SK-N-SH treated with all-trans-retinoic acid at 6 μM for 48 hours (cell line): Measurements from ENCODE around the gene OR5K3.

Experiments used
- ATAC-seq: fragments of 200-7000 bp; cut with Tn5 transposase; 3 replicates; pipeline ENCODE4 v1.9.1; 2020; ENCODE audit warnings: mild to moderate bottlenecking, moderate library complexity
- ARNTL ChIP-seq: fragments of 450-650 bp; formaldehyde crosslinking; IDR thresholded peaks from 2 replicates; pipeline ENCODE4 v1.5.0; 2020; ENCODE audit warnings: low read depth, mild to moderate bottlenecking, moderate library complexity, borderline replicate concordance
- BACH2 ChIP-seq: fragments of 250-450 bp; sonication (Bioruptor Pico); IDR thresholded peaks from 2 replicates; pipeline ENCODE4 v1.9.0; 2021; ENCODE audit warnings: mild to moderate bottlenecking, borderline replicate concordance
- CSDC2 ChIP-seq: fragments of 250-450 bp; sonication (Bioruptor Pico); IDR thresholded peaks from 2 replicates; pipeline ENCODE4 v1.5.0; 2020; ENCODE audit warnings: mild to moderate bottlenecking, moderate library complexity
- ESRRG ChIP-seq: fragments of 250-450 bp; sonication (Bioruptor Pico); IDR thresholded peaks from 2 replicates; pipeline ENCODE4 v1.6.1; 2021; ENCODE audit warnings: mild to moderate bottlenecking
- GLIS3 ChIP-seq: fragments of 250-450 bp; sonication (Bioruptor Pico); IDR thresholded peaks from 2 replicates; pipeline ENCODE4 v1.5.0; 2020; ENCODE audit warnings: mild to moderate bottlenecking, moderate library complexity
- ISL1 ChIP-seq: fragments of 250-450 bp; sonication (Bioruptor Pico); IDR thresholded peaks from 2 replicates; pipeline ENCODE4 v2.1.2; 2022; ENCODE audit warnings: mild to moderate bottlenecking, moderate library complexity
- OSR1 ChIP-seq: fragments of 250-450 bp; sonication (Bioruptor Pico); IDR thresholded peaks from 2 replicates; pipeline ENCODE4 v1.8.0; 2022; ENCODE audit warnings: moderate library complexity, mild to moderate bottlenecking, inconsistent platforms
- PPARA ChIP-seq: fragments of 250-450 bp; sonication (Bioruptor Pico); IDR thresholded peaks from 2 replicates; pipeline ENCODE4 v1.5.0; 2020; ENCODE audit warnings: mild to moderate bottlenecking, borderline replicate concordance
- RARB ChIP-seq: fragments of 250-450 bp; sonication (Bioruptor Pico); IDR thresholded peaks from 2 replicates; pipeline ENCODE4 v1.8.0; 2021; ENCODE audit warnings: mild to moderate bottlenecking, moderate library complexity
- SNAI2 ChIP-seq: fragments of 250-450 bp; sonication (Bioruptor Pico); IDR thresholded peaks from 2 replicates; pipeline ENCODE4 v1.5.0; 2020; ENCODE audit warnings: mild to moderate bottlenecking, moderate library complexity
- TCF4 ChIP-seq: fragments of 250-450 bp; sonication (Bioruptor Pico); IDR thresholded peaks from 2 replicates; pipeline ENCODE4 v1.8.0; 2021; ENCODE audit warnings: mild to moderate bottlenecking, moderate library complexity, borderline replicate concordance
- TOX ChIP-seq: fragments of 250-450 bp; sonication (Bioruptor Pico); IDR thresholded peaks from 2 replicates; pipeline ENCODE4 v1.8.0; 2021; ENCODE audit warnings: mild to moderate bottlenecking, moderate library complexity, borderline replicate concordance
- ZC3H10 ChIP-seq: fragments of 250-450 bp; sonication (Bioruptor Pico); IDR thresholded peaks from 2 replicates; pipeline ENCODE4 v1.5.1; 2021; ENCODE audit warnings: mild to moderate bottlenecking, moderate library complexity
- ZFP3 ChIP-seq: fragments of 250-450 bp; sonication (Bioruptor Pico); IDR thresholded peaks from 2 replicates; pipeline ENCODE4 v1.5.0; 2020; ENCODE audit warnings: mild to moderate bottlenecking, moderate library complexity
- ZFP30 ChIP-seq: fragments of 450-650 bp; formaldehyde crosslinking; IDR thresholded peaks from 2 replicates; pipeline ENCODE4 v1.5.0; 2022; ENCODE audit warnings: mild to moderate bottlenecking, moderate library complexity
- ZNF565 ChIP-seq: fragments of 450-650 bp; formaldehyde crosslinking; conservative IDR thresholded peaks from 2 replicates; pipeline ENCODE4 v1.5.0; 2020; ENCODE audit warnings: low read depth, mild to moderate bottlenecking, moderate library complexity
- ZNF70 ChIP-seq: fragments of 450-650 bp; formaldehyde crosslinking; IDR thresholded peaks from 2 replicates; pipeline ENCODE4 v1.5.0; 2020; ENCODE audit warnings: mild to moderate bottlenecking, moderate library complexity
- ZNF8 ChIP-seq: fragments of 450-650 bp; formaldehyde crosslinking; IDR thresholded peaks from 2 replicates; pipeline ENCODE4 v1.5.0; 2020; ENCODE audit warnings: mild to moderate bottlenecking, moderate library complexity
- TF ChIP-seq, protein P1 (sequence below): fragments of 250-450 bp; sonication (Bioruptor Pico); IDR thresholded peaks from 2 replicates; pipeline ENCODE4 v1.5.0; 2020; ENCODE audit warnings: mild to moderate bottlenecking, moderate library complexity
- TF ChIP-seq, protein P2 (sequence below): fragments of 250-450 bp; sonication (Bioruptor Pico); IDR thresholded peaks from 2 replicates; pipeline ENCODE4 v1.5.1; 2020; ENCODE audit warnings: low read depth, mild to moderate bottlenecking, moderate library complexity
- TF ChIP-seq, protein P3 (sequence below): fragments of 250-450 bp; sonication (Bioruptor Pico); IDR thresholded peaks from 2 replicates; pipeline ENCODE4 v1.8.0; 2020; ENCODE audit warnings: mild to moderate bottlenecking, moderate library complexity, borderline replicate concordance
- TF ChIP-seq, protein P4 (sequence below): fragments of 250-450 bp; sonication (Bioruptor Pico); IDR thresholded peaks from 2 replicates; pipeline ENCODE4 v1.5.1; 2021; ENCODE audit warnings: mild to moderate bottlenecking, moderate library complexity

OR5K3 gene

DNA sequence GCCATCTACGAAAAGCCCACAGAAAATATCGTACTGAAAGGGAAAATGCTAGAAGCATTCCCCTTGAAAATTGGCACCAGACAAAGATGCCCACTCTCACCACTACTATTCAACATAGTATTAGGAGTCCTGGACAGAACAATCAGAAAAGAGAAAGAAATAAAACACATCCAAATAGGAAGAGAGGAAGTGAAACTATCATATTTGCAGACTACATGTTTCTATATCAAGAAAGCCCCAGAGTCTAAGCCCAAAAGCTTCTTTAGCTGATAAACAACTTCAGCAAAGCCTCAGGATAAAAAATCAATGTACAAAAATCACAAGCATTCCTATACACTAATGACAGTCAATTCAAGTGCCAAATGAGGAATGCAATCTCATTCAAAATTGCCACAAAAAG, 15.6 kb downstream of the OR5K3 start:
- TF ChIP-seq CSDC2 (no peak), ZFP3 (no peak)
- TF ChIP-seq, all 23 proteins: peak for 0
- no peak for ATAC-seq

DNA sequence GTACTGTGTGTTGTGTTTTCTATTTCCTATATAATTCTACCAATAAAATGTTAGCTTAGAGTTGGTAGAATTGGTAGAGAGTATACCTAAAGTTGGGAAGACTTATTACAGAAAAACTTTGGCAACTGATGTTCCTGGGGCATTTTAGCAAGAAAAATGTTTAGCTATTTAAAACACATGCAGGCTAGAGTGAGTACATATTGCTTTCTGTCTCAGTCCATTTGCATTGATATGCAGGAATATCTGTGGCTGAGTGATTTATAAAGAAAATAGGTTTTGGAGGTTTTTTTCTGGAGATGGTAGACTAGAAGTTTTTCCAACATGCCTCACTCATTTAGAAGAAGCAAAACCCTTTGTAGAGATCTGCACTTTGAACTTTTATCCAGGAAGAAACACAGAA, 42.1 kb downstream of the OR5K3 start:
- ATAC-seq: no peak
- TF ChIP-seq ZC3H10 (CRISPR knock-in tag): no peak
- TF ChIP-seq ZNF565 (CRISPR knock-in tag): no peak
- TF ChIP-seq SNAI2 (CRISPR knock-in tag): no peak
- TF ChIP-seq, protein P1, sequence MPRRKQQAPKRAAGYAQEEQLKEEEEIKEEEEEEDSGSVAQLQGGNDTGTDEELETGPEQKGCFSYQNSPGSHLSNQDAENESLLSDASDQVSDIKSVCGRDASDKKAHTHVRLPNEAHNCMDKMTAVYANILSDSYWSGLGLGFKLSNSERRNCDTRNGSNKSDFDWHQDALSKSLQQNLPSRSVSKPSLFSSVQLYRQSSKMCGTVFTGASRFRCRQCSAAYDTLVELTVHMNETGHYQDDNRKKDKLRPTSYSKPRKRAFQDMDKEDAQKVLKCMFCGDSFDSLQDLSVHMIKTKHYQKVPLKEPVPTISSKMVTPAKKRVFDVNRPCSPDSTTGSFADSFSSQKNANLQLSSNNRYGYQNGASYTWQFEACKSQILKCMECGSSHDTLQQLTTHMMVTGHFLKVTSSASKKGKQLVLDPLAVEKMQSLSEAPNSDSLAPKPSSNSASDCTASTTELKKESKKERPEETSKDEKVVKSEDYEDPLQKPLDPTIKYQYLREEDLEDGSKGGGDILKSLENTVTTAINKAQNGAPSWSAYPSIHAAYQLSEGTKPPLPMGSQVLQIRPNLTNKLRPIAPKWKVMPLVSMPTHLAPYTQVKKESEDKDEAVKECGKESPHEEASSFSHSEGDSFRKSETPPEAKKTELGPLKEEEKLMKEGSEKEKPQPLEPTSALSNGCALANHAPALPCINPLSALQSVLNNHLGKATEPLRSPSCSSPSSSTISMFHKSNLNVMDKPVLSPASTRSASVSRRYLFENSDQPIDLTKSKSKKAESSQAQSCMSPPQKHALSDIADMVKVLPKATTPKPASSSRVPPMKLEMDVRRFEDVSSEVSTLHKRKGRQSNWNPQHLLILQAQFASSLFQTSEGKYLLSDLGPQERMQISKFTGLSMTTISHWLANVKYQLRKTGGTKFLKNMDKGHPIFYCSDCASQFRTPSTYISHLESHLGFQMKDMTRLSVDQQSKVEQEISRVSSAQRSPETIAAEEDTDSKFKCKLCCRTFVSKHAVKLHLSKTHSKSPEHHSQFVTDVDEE (CRISPR knock-in tag): no peak
- TF ChIP-seq TCF4 (CRISPR knock-in tag): no peak
- TF ChIP-seq ARNTL (CRISPR knock-in tag): no peak
- TF ChIP-seq RARB (CRISPR knock-in tag): no peak
- TF ChIP-seq ZNF8 (CRISPR knock-in tag): no peak
- TF ChIP-seq ZNF70 (CRISPR knock-in tag): no peak
- no peak for TF ChIP-seq ESRRG
- TF ChIP-seq, protein P2, sequence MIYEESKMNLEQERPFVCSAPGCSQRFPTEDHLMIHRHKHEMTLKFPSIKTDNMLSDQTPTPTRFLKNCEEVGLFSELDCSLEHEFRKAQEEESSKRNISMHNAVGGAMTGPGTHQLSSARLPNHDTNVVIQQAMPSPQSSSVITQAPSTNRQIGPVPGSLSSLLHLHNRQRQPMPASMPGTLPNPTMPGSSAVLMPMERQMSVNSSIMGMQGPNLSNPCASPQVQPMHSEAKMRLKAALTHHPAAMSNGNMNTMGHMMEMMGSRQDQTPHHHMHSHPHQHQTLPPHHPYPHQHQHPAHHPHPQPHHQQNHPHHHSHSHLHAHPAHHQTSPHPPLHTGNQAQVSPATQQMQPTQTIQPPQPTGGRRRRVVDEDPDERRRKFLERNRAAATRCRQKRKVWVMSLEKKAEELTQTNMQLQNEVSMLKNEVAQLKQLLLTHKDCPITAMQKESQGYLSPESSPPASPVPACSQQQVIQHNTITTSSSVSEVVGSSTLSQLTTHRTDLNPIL (CRISPR knock-in tag): no peak

DNA sequence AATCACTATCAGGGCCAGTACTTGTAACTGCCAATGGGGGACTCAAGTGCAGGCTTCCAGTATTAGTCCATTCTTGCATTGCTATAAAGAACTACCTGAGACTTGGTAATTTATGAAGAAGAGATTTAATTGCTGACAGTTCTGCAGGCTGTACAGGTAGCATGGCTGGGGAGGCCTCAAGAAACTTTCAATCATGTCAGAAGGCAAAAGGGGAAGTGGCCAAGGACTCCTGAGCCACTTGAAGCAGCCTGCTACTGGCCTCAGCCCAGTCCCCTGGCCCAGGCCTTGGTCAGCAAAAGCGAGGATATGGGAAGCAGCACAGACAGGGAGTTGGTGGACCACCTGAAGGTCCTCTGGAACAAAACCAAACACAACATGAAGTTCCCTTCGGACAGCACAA, 43.3 kb downstream of the OR5K3 start:
- TF ChIP-seq ZNF8 (CRISPR knock-in tag) (no peak), TOX (CRISPR knock-in tag) (no peak)
- TF ChIP-seq, all 23 proteins: peak for 0
- no peak for ATAC-seq

DNA sequence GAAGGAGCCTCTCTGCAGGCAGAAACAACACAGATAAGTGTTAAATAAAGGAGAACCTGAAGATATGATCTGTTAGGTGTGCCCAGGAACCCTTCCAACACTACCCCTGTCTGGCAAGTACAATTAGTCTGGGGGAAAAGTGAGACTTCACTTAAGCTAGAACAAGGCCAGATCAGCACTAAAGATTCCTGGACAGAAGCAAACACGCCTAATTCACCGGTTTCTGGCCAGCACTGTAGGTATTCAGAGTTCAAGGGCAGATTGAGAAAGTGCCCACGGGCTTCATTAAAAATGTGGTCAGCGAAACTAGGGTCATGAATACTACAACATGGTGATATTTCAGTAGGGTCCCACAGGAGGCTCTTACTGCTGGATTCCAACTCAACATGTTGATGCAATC, 43.9 kb downstream of the OR5K3 start:
- ATAC-seq: no peak
- no peak for TF ChIP-seq TOX (CRISPR knock-in tag)
- no peak for TF ChIP-seq TCF4 (CRISPR knock-in tag)
- no peak for TF ChIP-seq PPARA (CRISPR knock-in tag)
- no peak for TF ChIP-seq ISL1 (CRISPR knock-in tag)
- TF ChIP-seq, protein P3, sequence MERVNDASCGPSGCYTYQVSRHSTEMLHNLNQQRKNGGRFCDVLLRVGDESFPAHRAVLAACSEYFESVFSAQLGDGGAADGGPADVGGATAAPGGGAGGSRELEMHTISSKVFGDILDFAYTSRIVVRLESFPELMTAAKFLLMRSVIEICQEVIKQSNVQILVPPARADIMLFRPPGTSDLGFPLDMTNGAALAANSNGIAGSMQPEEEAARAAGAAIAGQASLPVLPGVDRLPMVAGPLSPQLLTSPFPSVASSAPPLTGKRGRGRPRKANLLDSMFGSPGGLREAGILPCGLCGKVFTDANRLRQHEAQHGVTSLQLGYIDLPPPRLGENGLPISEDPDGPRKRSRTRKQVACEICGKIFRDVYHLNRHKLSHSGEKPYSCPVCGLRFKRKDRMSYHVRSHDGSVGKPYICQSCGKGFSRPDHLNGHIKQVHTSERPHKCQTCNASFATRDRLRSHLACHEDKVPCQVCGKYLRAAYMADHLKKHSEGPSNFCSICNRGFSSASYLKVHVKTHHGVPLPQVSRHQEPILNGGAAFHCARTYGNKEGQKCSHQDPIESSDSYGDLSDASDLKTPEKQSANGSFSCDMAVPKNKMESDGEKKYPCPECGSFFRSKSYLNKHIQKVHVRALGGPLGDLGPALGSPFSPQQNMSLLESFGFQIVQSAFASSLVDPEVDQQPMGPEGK (CRISPR knock-in tag): no peak
- TF ChIP-seq ZFP3: no peak
- no peak for TF ChIP-seq SNAI2 (CRISPR knock-in tag)
- TF ChIP-seq ZNF565 (CRISPR knock-in tag): no peak
- no peak for TF ChIP-seq ZNF8 (CRISPR knock-in tag)
- no peak for TF ChIP-seq CSDC2
- TF ChIP-seq, protein P4, sequence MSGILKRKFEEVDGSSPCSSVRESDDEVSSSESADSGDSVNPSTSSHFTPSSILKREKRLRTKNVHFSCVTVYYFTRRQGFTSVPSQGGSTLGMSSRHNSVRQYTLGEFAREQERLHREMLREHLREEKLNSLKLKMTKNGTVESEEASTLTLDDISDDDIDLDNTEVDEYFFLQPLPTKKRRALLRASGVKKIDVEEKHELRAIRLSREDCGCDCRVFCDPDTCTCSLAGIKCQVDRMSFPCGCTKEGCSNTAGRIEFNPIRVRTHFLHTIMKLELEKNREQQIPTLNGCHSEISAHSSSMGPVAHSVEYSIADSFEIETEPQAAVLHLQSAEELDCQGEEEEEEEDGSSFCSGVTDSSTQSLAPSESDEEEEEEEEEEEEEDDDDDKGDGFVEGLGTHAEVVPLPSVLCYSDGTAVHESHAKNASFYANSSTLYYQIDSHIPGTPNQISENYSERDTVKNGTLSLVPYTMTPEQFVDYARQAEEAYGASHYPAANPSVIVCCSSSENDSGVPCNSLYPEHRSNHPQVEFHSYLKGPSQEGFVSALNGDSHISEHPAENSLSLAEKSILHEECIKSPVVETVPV: no peak
- TF ChIP-seq RARB (CRISPR knock-in tag): no peak
- TF ChIP-seq ZFP30 (CRISPR knock-in tag): no peak

DNA sequence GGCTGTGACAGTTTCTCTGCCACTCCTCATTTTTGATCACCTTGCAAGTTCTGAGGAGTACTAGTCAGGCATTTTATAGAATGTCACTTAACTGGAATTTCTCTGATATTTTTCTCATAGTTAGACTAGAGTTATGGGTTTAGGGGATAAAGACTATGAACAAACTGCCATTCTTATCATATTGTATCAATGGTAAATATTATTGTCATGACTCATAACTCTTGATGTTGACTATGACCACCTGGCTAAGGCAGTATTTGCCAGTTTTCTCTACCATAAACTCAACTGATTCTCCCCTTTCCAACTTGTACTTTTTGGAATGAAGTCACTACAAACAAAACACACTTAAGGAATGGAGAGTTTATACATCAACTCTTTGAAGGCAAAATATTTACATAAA, 49.8 kb downstream of the OR5K3 start:
- ATAC-seq: no peak
- TF ChIP-seq RARB (CRISPR knock-in tag) (no peak), ZFP3 (no peak), CSDC2 (no peak), BACH2 (no peak), ZNF70 (CRISPR knock-in tag) (no peak), OSR1 (CRISPR knock-in tag) (no peak), ZNF565 (CRISPR knock-in tag) (no peak), GLIS3 (CRISPR knock-in tag) (no peak), TOX (CRISPR knock-in tag) (no peak), ARNTL (CRISPR knock-in tag) (no peak), PPARA (CRISPR knock-in tag) (no peak), ESRRG (no peak)
- TF ChIP-seq, protein P1 (CRISPR knock-in tag): no peak
- TF ChIP-seq, protein P2 (CRISPR knock-in tag): no peak
